B cell (primary cell): ENCODE measurements around the gene IL3RA. TPM values are rescaled to one million over a fixed set of nuclear protein-coding genes. Genes with fewer than 3 reads are reported as not detected.

Experiments used
- ATAC-seq: fragments of 200-7000 bp; cut with Tn5 transposase; one replicate; pipeline ENCODE4 v1.10.0; 2021; ENCODE audit warnings: low read depth, mild to moderate bottlenecking, moderate number of reproducible peaks, moderate library complexity
- CTCF ChIA-PET: fragments of 350-600 bp; sonication (Branson Sonifier 250); formaldehyde crosslinking; loops from one replicate; lab custom pipeline; 2021; ENCODE audit warnings: antibody characterized with exemption, inconsistent platforms; lab: Charles Lee
- POLR2A ChIA-PET: fragments of 350-600 bp; sonication (Branson Sonifier 250); formaldehyde crosslinking; loops from one replicate; lab custom pipeline; 2021; ENCODE audit warnings: antibody characterized with exemption; lab: Charles Lee
- DNase-seq: peaks from one replicate; pipeline ENCODE4 v3.0.0; 2013
- H2AFZ ChIP-seq: 2 replicates; pipeline ENCODE4 v1.6.1; 2012; ENCODE audit warnings: mild to moderate bottlenecking, low read depth, low read length; ENCODE audit not compliant: insufficient read depth, poor library complexity, severe bottlenecking
- H3K27ac ChIP-seq, 2 donors: 1 replicate in 1 of 2; 2 replicates in 1 of 2; pipeline ENCODE4 v1.5.1; 2012 to 2013; ENCODE audit warnings: low read length in 2 of 2, mild to moderate bottlenecking in 2 of 2, moderate library complexity in 1 of 2
- H3K27me3 ChIP-seq, 4 experiments: fragments of 200-600 bp in 1 of 4; sonication (generic) in 1 of 4; replicated peaks in 1 of 4; 1 replicate in 2 of 4; 2 replicates in 2 of 4; pipeline versions ENCODE4 v1.6.1 to v1.7.0; 2013 to 2016; ENCODE audit warnings: low read length in 3 of 4, mild to moderate bottlenecking in 2 of 4, mixed read lengths in 1 of 4, moderate library complexity in 1 of 4; ENCODE audit not compliant: insufficient read depth in 4 of 4, control insufficient read depth in 3 of 4; ENCODE audit errors: control extremely low read depth in 1 of 4
- H3K36me3 ChIP-seq, 2 experiments: replicated peaks in 1 of 2; 1 replicate in 1 of 2; 2 replicates in 1 of 2; pipeline versions ENCODE4 v1.6.1 to v1.7.1; 2013; ENCODE audit warnings: low read length in 1 of 2; ENCODE audit not compliant: insufficient read depth in 2 of 2, control insufficient read depth in 1 of 2; ENCODE audit errors: control extremely low read depth in 1 of 2, extremely low read depth in 1 of 2
- H3K4me1 ChIP-seq, 2 donors: fragments of 200-600 bp in 1 of 2; sonication (generic) in 1 of 2; 1 replicate in 1 of 2; 2 replicates in 1 of 2; pipeline versions ENCODE4 v1.5.1 to v1.6.1; 2013 to 2017; ENCODE audit warnings: low read length in 2 of 2; ENCODE audit not compliant: control insufficient read depth in 2 of 2, insufficient read depth in 2 of 2
- H3K4me2 ChIP-seq: replicated peaks from 2 replicates; pipeline ENCODE3; 2012; ENCODE audit warnings: mild to moderate bottlenecking, low read depth, low read length; ENCODE audit not compliant: poor library complexity, severe bottlenecking
- H3K4me3 ChIP-seq, 5 experiments: fragments of 200-600 bp in 1 of 5; sonication (generic) in 1 of 5; 1 replicate in 3 of 5; 2 replicates in 2 of 5; pipeline versions ENCODE4 v1.5.1 to v1.7.0; 2011 to 2016; ENCODE audit warnings: low read length in 4 of 5, mild to moderate bottlenecking in 4 of 5, low read depth in 2 of 5, control low read depth in 1 of 5, moderate library complexity in 1 of 5; ENCODE audit not compliant: insufficient read depth in 1 of 5; ENCODE audit errors: control extremely low read depth in 1 of 5, extremely low read depth in 1 of 5
- H3K79me2 ChIP-seq: fragments of 200-600 bp; sonication (generic); one replicate; pipeline ENCODE4 v1.6.0; 2016; ENCODE audit warnings: low read length; ENCODE audit not compliant: control insufficient read depth, insufficient read depth
- H3K9ac ChIP-seq: fragments of 200-600 bp; sonication (generic); 2 replicates; pipeline ENCODE4 v1.6.1; 2017; ENCODE audit warnings: mild to moderate bottlenecking, low read length, moderate library complexity
- H3K9me3 ChIP-seq, 3 donors: one replicate each; pipeline versions ENCODE4 v1.6.1 to v1.7.1; 2013; ENCODE audit warnings: low read length in 2 of 3; ENCODE audit not compliant: control insufficient read depth in 2 of 3, insufficient read depth in 1 of 3; ENCODE audit errors: control extremely low read depth in 1 of 3
- H4K20me1 ChIP-seq: 2 replicates; pipeline ENCODE4 v1.6.0; 2012; ENCODE audit warnings: mild to moderate bottlenecking, low read length; ENCODE audit not compliant: insufficient read depth, control insufficient read depth, poor library complexity, severe bottlenecking
- H3K27ac Mint-ChIP-seq: one replicate; pipeline ENCODE4 v1.8.0; 2021; ENCODE audit warnings: mixed read lengths
- H3K27me3 Mint-ChIP-seq: one replicate; pipeline ENCODE4 v1.8.0; 2021; ENCODE audit warnings: mixed read lengths
- H3K4me1 Mint-ChIP-seq: one replicate; pipeline ENCODE4 v1.8.0; 2021; ENCODE audit warnings: mixed read lengths
- H3K4me3 Mint-ChIP-seq: one replicate; pipeline ENCODE4 v1.8.0; 2021; ENCODE audit warnings: mixed read lengths
- H3K9me3 Mint-ChIP-seq: one replicate; pipeline ENCODE4 v1.8.0; 2022; ENCODE audit warnings: mixed read lengths; ENCODE audit not compliant: insufficient read depth
- EZH2 ChIP-seq: IDR thresholded peaks from 2 replicates; pipeline ENCODE4 v1.6.1; 2012; ENCODE audit warnings: borderline replicate concordance, low read depth, mild to moderate bottlenecking, moderate library complexity, low read length; ENCODE audit not compliant: insufficient read depth, poor library complexity, severe bottlenecking
- WGBS: methylation state at CpG from one replicate; pipeline ENCODE4 v1.1.5; 2013; ENCODE audit warnings: missing lambda C conversion rate; ENCODE audit not compliant: insufficient coverage; 5-methylcytosine and 5-hydroxymethylcytosine counted together
- intact Hi-C: fragments of 100-400 bp; cut with micrococcal nuclease; formaldehyde crosslinking; loops from one replicate; pipeline ENCODE4 v1.10.0; 2022
- polyA plus RNA-seq: library from polyadenylated mRNA; depleted of rRNA; stranded (reverse); fragments of >200 nt; gene quantifications from 2 replicates; pipeline ENCODE4 v1.2.3, GENCODE V29; 2012
- total RNA-seq, 2 donors: library from RNA; stranded (reverse); fragments of 120-200 nt in 1 of 2; gene quantifications; 1 replicate in 1 of 2; 2 replicates in 1 of 2; pipeline versions ENCODE4 v1.2.3 to v1.2.4, GENCODE V29; 2013 to 2022
- TF ChIP-seq, protein P1 (sequence below): fragments of 200-600 bp; IDR thresholded peaks from one replicate; pipeline ENCODE4 v1.8.0; 2022; ENCODE audit warnings: antibody characterized with exemption, mild to moderate bottlenecking

IL3RA gene
- total and polyA plus RNA-seq, 2 donors (not counting 1 experiment from before 2014, with no cell fraction given) = 1.6 to 31.6 TPM

DNA sequence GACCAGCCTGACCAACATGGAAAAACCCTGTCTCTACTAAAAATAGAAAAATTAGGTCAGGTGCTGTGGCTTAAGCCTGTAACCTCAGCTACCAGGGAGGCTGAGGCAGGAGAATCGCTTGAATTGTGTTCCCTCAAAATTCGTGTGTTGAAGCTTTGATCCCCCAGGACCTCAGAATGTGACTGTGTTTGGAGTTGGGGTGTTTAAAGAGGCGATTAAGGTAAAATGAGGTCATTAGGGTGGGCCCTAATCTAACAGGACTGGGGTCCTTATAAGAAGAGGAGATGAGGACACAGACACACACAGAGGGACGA, 31.8 kb downstream of the IL3RA start:
- H3K4me3 ChIP-seq = no peak overlapping the region
- H3K4me2 ChIP-seq = no peak overlapping the region
- Mint-ChIP-seq H3K4me3 (no peak overlapping the region), H3K27me3 (no peaks in the 10 kb centered on the region), H3K9me3 (no peaks in the 10 kb centered on the region), H3K27ac (no peak overlapping the region), H3K4me1 (no peaks in the 10 kb centered on the region)
- H4K20me1 ChIP-seq = no peaks in the 10 kb centered on the region
- H3K27ac ChIP-seq = no peak overlapping the region
- no peak for ATAC-seq
- ChIA-PET CTCF (no interaction called here), POLR2A (no interaction called here)
- TF ChIP-seq, protein P1, sequence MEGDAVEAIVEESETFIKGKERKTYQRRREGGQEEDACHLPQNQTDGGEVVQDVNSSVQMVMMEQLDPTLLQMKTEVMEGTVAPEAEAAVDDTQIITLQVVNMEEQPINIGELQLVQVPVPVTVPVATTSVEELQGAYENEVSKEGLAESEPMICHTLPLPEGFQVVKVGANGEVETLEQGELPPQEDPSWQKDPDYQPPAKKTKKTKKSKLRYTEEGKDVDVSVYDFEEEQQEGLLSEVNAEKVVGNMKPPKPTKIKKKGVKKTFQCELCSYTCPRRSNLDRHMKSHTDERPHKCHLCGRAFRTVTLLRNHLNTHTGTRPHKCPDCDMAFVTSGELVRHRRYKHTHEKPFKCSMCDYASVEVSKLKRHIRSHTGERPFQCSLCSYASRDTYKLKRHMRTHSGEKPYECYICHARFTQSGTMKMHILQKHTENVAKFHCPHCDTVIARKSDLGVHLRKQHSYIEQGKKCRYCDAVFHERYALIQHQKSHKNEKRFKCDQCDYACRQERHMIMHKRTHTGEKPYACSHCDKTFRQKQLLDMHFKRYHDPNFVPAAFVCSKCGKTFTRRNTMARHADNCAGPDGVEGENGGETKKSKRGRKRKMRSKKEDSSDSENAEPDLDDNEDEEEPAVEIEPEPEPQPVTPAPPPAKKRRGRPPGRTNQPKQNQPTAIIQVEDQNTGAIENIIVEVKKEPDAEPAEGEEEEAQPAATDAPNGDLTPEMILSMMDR = no peak
- TF ChIP-seq EZH2 = no peak
- 81% methylated on average over 3 of the region's 4 CpGs for whole genome bisulfite sequencing
- H3K36me3 ChIP-seq = no peaks in the 10 kb centered on the region
- no peaks in the 10 kb centered on the region for H3K27me3 ChIP-seq
- H3K4me1 ChIP-seq = no peaks in the 10 kb centered on the region
- intact Hi-C loops = no loop called here
- no peak for DNase-seq
- no peak overlapping the region for H3K9ac ChIP-seq
- no peaks in the 10 kb centered on the region for H3K79me2 ChIP-seq
- H3K9me3 ChIP-seq = peaks cover 0 to 4% (median 0%) of the 10 kb centered on the region in 3 donors
- H2AFZ ChIP-seq = no peak overlapping the region

DNA sequence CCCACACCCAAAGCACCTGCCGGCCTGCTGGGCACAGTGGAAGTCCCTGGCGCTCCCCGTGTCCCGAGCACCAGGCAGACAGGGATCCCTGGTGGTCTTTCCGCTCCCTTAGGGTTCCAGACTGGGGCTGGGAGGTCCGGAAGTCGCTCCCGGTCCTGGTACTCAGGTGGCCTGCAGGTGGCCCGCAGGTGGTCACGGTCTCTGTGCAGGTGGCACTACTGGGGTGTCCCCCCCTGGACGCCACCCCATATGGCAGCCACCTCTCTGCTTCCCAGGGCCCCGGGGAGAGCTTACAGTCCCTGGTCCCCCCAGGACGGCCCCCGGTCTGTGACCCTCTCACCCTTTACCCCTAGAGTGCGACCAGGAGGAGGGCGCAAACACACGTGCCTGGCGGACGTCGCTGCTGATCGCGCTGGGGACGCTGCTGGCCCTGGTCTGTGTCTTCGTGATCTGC, 41.7 kb downstream of the IL3RA start:
- ATAC-seq = no peak
- H3K27ac Mint-ChIP-seq = no peak overlapping the region

More for the DNA sequence above, 41.7 kb downstream of the IL3RA start:
- Histone ChIP-seq H3K9ac (no peak overlapping the region), H3K4me3 (no peak overlapping the region), H3K27me3 (no peaks in the 10 kb centered on the region), H4K20me1 (no peaks in the 10 kb centered on the region), H3K79me2 (no peaks in the 10 kb centered on the region), H3K4me2 (no peak overlapping the region), H3K36me3 (peaks cover 0 to 2% of the 10 kb centered on the region in 2 experiments), H3K9me3 (no peaks in the 10 kb centered on the region), H3K27ac (no peak overlapping the region), H2AFZ (no peak overlapping the region), H3K4me1 (no peaks in the 10 kb centered on the region)
- H3K27me3 Mint-ChIP-seq = no peaks in the 10 kb centered on the region
- H3K9me3 Mint-ChIP-seq = no peaks in the 10 kb centered on the region
- DNase-seq = no peak
- H3K4me1 Mint-ChIP-seq = peaks cover 4% of the 10 kb centered on the region
- H3K4me3 Mint-ChIP-seq = no peak overlapping the region
- ChIA-PET POLR2A (no interaction called here), CTCF (no interaction called here)
- intact Hi-C loops = no loop called here
- 95% methylated on average over 22 of the region's 24 CpGs for WGBS
- no peak for TF ChIP-seq EZH2
- TF ChIP-seq, protein P1 = no peak
